SU-DHL-6 (cell line): ENCODE results near the gene GDF7.

ENCODE experiments used
- H2AFZ ChIP-seq: fragments of 200-600 bp; sonication (generic); 2 replicates; pipeline ENCODE4 v1.6.1; 2014; ENCODE audit warnings: low read depth, mild to moderate bottlenecking, moderate library complexity, mixed read lengths, antibody characterized with exemption, low read length; ENCODE audit not compliant: severe bottlenecking
- H3F3A ChIP-seq: fragments of 200-600 bp; shearing (Covaris generic); 2 replicates; pipeline ENCODE4 v1.6.0; 2016; ENCODE audit warnings: antibody characterized with exemption, mild to moderate bottlenecking; ENCODE audit not compliant: insufficient read depth
- H3K27ac ChIP-seq: fragments of 200-600 bp; sonication (generic); 2 replicates; pipeline ENCODE4 v1.5.1; 2016; ENCODE audit warnings: low read depth, mild to moderate bottlenecking, low read length, moderate library complexity, mixed read lengths
- H3K27me3 ChIP-seq: fragments of 200-600 bp; sonication (generic), shearing (Covaris generic); 2 replicates; pipeline ENCODE4 v1.6.0; 2014; ENCODE audit warnings: mild to moderate bottlenecking, low read length
- H3K36me3 ChIP-seq: fragments of 200-600 bp; sonication (generic); 2 replicates; pipeline ENCODE4 v1.6.1; 2014; ENCODE audit warnings: mild to moderate bottlenecking, low read length, mixed read lengths
- H3K4me2 ChIP-seq: fragments of 300-600, 200-600 bp; shearing (Covaris generic), sonication (generic); 2 replicates; pipeline ENCODE4 v1.6.0; 2014; ENCODE audit warnings: low read length, low read depth, mild to moderate bottlenecking; ENCODE audit not compliant: poor library complexity, severe bottlenecking
- H3K4me3 ChIP-seq: fragments of 200-600 bp; sonication (generic); 2 replicates; pipeline ENCODE4 v1.5.1; 2014; ENCODE audit warnings: antibody characterized with exemption, low read length, mild to moderate bottlenecking, mixed read lengths; ENCODE audit not compliant: insufficient read depth, poor library complexity, severe bottlenecking
- H3K79me2 ChIP-seq: fragments of 200-600 bp; sonication (generic); 2 replicates; pipeline ENCODE4 v1.6.1; 2014; ENCODE audit warnings: mild to moderate bottlenecking, low read length, moderate library complexity; ENCODE audit not compliant: insufficient read depth
- H3K9ac ChIP-seq: fragments of 200-600 bp; sonication (generic); 2 replicates; pipeline ENCODE4 v1.7.0; 2014; ENCODE audit warnings: mild to moderate bottlenecking, low read length
- H3K9me2 ChIP-seq: fragments of 200-600 bp; sonication (generic); replicated peaks from 2 replicates; pipeline ENCODE4 v1.6.1; 2014; ENCODE audit warnings: low read length; ENCODE audit not compliant: insufficient read depth
- H3K9me3 ChIP-seq: fragments of 200-600 bp; sonication (generic); 2 replicates; pipeline ENCODE4 v1.6.1; 2014; ENCODE audit warnings: low read length, mixed read lengths; ENCODE audit not compliant: insufficient read depth
- H4K20me1 ChIP-seq: fragments of 200-600 bp; sonication (generic); 2 replicates; pipeline ENCODE4 v1.6.1; 2014; ENCODE audit warnings: low read depth, mild to moderate bottlenecking, antibody characterized with exemption, low read length, moderate library complexity, mixed read lengths
- EZH2phosphoT487 ChIP-seq: fragments of 200-600 bp; sonication (generic), shearing (Covaris generic); conservative IDR thresholded peaks from 2 replicates; pipeline ENCODE4 v1.6.1; 2018; ENCODE audit warnings: mild to moderate bottlenecking, antibody characterized with exemption, low read length, moderate library complexity, mixed read lengths
- TF ChIP-seq, protein P1 (sequence below): fragments of 200-600 bp; sonication (generic); IDR thresholded peaks from one replicate; pipeline ENCODE4 v1.5.1; 2017; ENCODE audit warnings: antibody characterized with exemption, mild to moderate bottlenecking, low read length, moderate library complexity; ENCODE audit not compliant: insufficient read depth, poor library complexity, severe bottlenecking

GDF7 gene

DNA sequence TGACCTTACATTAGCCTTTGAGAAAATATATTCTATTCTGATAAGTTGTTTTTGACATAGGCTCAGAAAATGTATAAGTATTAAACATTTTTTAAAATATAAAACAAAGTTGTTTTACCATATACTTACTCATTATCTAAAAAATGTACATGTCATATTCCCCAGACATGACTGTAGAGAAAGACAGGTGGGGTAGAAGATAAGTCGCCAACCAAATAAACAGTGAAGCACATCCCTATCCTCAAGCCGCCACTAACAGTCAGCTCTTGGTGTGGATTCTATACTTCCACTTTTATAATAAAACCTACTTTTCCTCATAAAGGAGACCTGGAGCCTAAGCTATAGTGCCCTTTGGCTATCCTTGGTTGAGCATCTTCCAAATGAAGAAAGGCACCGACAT is 26.4 kb downstream of the GDF7 start:
- no peak overlapping the region for H3K4me2 ChIP-seq

GRCh38 chr2:20696366-20696765 is 29.4 kb downstream of the GDF7 start:
- H3K36me3 ChIP-seq: peaks cover 4% of the 10 kb centered on the region; the same call in 1 of the 2 replicates
- no peak overlapping the region for H3K9ac ChIP-seq
- no peak overlapping the region for H3K4me2 ChIP-seq
- no peak overlapping the region for H2AFZ ChIP-seq
- no peaks in the 10 kb centered on the region for H4K20me1 ChIP-seq
- H3F3A ChIP-seq: no peaks in the 10 kb centered on the region
- H3K79me2 ChIP-seq: no peaks in the 10 kb centered on the region; the same call in 1 of the 2 replicates
- no peaks in the 10 kb centered on the region for H3K9me2 ChIP-seq
- TF ChIP-seq, protein P1, sequence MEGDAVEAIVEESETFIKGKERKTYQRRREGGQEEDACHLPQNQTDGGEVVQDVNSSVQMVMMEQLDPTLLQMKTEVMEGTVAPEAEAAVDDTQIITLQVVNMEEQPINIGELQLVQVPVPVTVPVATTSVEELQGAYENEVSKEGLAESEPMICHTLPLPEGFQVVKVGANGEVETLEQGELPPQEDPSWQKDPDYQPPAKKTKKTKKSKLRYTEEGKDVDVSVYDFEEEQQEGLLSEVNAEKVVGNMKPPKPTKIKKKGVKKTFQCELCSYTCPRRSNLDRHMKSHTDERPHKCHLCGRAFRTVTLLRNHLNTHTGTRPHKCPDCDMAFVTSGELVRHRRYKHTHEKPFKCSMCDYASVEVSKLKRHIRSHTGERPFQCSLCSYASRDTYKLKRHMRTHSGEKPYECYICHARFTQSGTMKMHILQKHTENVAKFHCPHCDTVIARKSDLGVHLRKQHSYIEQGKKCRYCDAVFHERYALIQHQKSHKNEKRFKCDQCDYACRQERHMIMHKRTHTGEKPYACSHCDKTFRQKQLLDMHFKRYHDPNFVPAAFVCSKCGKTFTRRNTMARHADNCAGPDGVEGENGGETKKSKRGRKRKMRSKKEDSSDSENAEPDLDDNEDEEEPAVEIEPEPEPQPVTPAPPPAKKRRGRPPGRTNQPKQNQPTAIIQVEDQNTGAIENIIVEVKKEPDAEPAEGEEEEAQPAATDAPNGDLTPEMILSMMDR: no peak
- no peaks in the 10 kb centered on the region for H3K9me3 ChIP-seq
- no peak overlapping the region for H3K4me3 ChIP-seq
- H3K27ac ChIP-seq: no peak overlapping the region
- H3K27me3 ChIP-seq: no peaks in the 10 kb centered on the region

More for the DNA sequence above, 26.4 kb downstream of the GDF7 start:
- Histone ChIP-seq H4K20me1 (no peaks in the 10 kb centered on the region), H3K9ac (no peak overlapping the region), H3F3A (no peaks in the 10 kb centered on the region), H3K79me2 (no peaks in the 10 kb centered on the region; the same call in 1 of the 2 replicates), H3K27me3 (no peaks in the 10 kb centered on the region), H2AFZ (no peak overlapping the region), H3K27ac (no peak overlapping the region), H3K4me3 (no peak overlapping the region), H3K9me2 (no peaks in the 10 kb centered on the region), H3K36me3 (peaks cover 4% of the 10 kb centered on the region; the same call in 1 of the 2 replicates), H3K9me3 (no peaks in the 10 kb centered on the region)
- TF ChIP-seq, protein P1: no peak
- no peak for TF ChIP-seq EZH2phosphoT487

GRCh38 chr2:20697322-20697934 is 30.5 kb downstream of the GDF7 start:
- no peaks in the 10 kb centered on the region for H4K20me1 ChIP-seq

More at GRCh38 chr2:20697322-20697934, 30.5 kb downstream of the GDF7 start:
- Histone ChIP-seq H3F3A (no peaks in the 10 kb centered on the region), H3K9ac (no peak overlapping the region), H3K27ac (no peak overlapping the region), H3K27me3 (no peaks in the 10 kb centered on the region), H2AFZ (no peak overlapping the region), H3K9me2 (no peaks in the 10 kb centered on the region), H3K36me3 (peaks cover 4% of the 10 kb centered on the region; the same call in 1 of the 2 replicates), H3K79me2 (no peaks in the 10 kb centered on the region), H3K9me3 (no peaks in the 10 kb centered on the region), H3K4me3 (no peak overlapping the region), H3K4me2 (no peak overlapping the region)
- TF ChIP-seq, protein P1: no peak
- TF ChIP-seq EZH2phosphoT487: no peak
